RWPE1 (cell line): ENCODE results near the gene MCOLN2.
"Not testable (repeated sequence)": the region's sequence is repeated elsewhere in the genome, so short reads cannot be mapped to it uniquely, and the experiment has no call there.

ENCODE experiments used
- CTCF ChIA-PET: fragments of 350-600 bp; sonication (Branson Sonifier 250); formaldehyde crosslinking; extraction: SDS; loops from one replicate; lab custom pipeline; 2021; lab: Yijun Ruan, JAX
- POLR2A ChIA-PET: fragments of 400-600 bp; formaldehyde crosslinking; extraction: SDS; loops from one replicate; lab custom pipeline; 2020; ENCODE audit warnings: antibody characterized with exemption; ENCODE audit not compliant: low non-redundant PET; lab: Yijun Ruan, JAX
- DNase-seq: peaks from one replicate; pipeline ENCODE4 v3.0.0; 2012; ENCODE audit warnings: low spot score
- H3K27ac ChIP-seq: fragments of 450-650 bp; 2 replicates; pipeline ENCODE4 v1.5.1; 2017
- TF ChIP-seq, protein P1 (sequence below): fragments of 450-650 bp; conservative IDR thresholded peaks from 2 replicates; pipeline ENCODE4 v1.5.1; 2017; ENCODE audit warnings: low read depth, mild to moderate bottlenecking

MCOLN2 gene

DNA sequence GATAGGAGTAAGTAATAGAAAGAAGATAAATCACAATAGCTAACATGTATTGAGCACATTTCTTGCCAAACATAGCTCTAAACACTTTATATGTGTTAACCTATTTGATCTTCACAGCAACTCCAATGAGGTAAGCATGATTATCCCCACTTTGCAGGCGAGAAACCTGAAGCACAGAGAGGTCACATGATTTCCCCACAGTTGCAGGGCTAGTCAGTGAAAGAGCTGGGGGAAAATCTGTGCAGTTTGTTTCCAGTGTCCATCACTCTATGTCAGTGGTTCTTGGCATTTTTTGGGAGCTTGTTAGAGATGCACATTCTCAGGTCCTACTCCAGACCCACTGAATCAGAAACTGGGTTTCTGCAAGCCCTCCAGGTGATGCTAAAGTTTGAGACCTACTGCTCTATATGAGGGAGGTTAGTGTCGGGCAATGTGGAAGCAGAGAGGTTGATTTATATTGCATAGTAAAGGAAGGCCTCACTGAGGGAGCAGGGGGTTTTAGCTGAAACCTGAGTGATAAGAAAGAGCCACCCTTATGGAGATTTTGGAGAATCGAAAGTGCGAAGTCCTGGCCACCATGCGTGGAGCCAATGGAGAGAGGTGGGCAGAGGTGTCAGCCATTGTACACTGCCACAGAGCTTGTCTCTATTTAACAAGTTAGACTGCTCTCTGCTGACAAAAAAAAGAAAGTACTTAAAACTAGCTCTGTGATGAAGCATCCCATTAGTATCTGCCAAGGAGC, 30.5 kb upstream of the MCOLN2 start:
- TF ChIP-seq, protein P1, sequence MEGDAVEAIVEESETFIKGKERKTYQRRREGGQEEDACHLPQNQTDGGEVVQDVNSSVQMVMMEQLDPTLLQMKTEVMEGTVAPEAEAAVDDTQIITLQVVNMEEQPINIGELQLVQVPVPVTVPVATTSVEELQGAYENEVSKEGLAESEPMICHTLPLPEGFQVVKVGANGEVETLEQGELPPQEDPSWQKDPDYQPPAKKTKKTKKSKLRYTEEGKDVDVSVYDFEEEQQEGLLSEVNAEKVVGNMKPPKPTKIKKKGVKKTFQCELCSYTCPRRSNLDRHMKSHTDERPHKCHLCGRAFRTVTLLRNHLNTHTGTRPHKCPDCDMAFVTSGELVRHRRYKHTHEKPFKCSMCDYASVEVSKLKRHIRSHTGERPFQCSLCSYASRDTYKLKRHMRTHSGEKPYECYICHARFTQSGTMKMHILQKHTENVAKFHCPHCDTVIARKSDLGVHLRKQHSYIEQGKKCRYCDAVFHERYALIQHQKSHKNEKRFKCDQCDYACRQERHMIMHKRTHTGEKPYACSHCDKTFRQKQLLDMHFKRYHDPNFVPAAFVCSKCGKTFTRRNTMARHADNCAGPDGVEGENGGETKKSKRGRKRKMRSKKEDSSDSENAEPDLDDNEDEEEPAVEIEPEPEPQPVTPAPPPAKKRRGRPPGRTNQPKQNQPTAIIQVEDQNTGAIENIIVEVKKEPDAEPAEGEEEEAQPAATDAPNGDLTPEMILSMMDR, result no peak
- no peak for DNase-seq
- ChIA-PET POLR2A (no interaction called here), CTCF (interaction anchor here (0.9 to 1.1 kb wide), 4 partner anchors 9 to 82 kb away, joined by 3 to 4 read pairs (median 4); no protein-coding TSS in a partner anchor)
- H3K27ac ChIP-seq, result no peak overlapping the region

GRCh38 chr1:85025940-85026339, 29.0 kb upstream of the MCOLN2 start:
- DNase-seq, result no peak
- H3K27ac ChIP-seq, result no peak overlapping the region
- ChIA-PET CTCF (no interaction called here), POLR2A (no interaction called here)
- TF ChIP-seq, protein P1, result no peak

DNA sequence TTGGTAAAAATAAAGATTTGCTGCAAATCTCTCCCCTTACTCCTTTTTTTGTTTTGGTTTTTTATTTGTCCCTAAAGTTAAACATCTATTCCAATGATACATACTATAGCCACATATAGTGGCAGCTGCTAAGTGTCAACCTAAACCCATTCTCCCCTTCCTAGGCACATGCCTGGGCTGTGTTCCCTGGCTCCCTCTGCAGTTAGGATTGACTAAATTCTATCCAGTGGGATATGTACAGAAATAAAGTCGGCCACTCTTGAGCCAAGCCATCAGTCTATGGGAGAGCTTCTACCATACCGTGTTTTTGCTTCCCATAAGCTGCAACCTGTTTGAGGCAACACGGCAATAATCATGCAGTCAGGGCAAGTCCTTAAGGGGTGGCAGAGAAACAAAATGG, 27.8 kb upstream of the MCOLN2 start:
- no peak for DNase-seq
- no peak overlapping the region for H3K27ac ChIP-seq
- ChIA-PET CTCF (interaction anchor here (0.7 to 1.2 kb wide), 2 partner anchors 80 to 177 kb away, joined by 3 to 7 read pairs; no protein-coding TSS in a partner anchor), POLR2A (no interaction called here)
- TF ChIP-seq, protein P1, result no peak

GRCh38 chr1:85022700-85023099, 25.8 kb upstream of the MCOLN2 start:
- no peak overlapping the region for H3K27ac ChIP-seq
- no peak for DNase-seq
- TF ChIP-seq, protein P1, result no peak
- CTCF ChIA-PET, result no interaction called here
- POLR2A ChIA-PET, result no interaction called here

GRCh38 chr1:85019994-85020393, 23.1 kb upstream of the MCOLN2 start:
- ChIA-PET CTCF (no interaction called here), POLR2A (no interaction called here)
- DNase-seq, result no peak
- no peak overlapping the region for H3K27ac ChIP-seq
- TF ChIP-seq, protein P1, result no peak

GRCh38 chr1:85015826-85016225, 18.9 kb upstream of the MCOLN2 start:
- TF ChIP-seq, protein P1, result no peak
- ChIA-PET CTCF (no interaction called here), POLR2A (no interaction called here)
- no peak overlapping the region for H3K27ac ChIP-seq
- DNase-seq, result no peak

DNA sequence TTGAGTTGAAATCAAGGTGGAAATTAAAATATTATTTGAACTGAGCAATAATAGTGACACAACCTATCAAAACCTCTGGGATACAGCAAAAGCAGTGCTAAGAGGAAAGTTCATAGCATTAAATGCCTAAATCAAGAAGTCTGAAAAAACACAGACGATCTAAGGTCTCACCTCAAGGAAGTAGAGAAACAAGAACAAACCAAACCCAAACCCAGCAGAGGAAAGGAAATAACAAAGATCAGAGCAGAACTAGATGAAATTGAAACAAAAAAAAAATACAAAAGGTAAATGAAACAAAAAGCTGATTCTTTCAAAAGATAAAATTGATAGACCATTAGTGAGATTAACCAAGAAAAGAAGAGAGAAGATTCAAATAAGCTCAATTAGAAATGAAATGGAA, 8.7 kb upstream of the MCOLN2 start:
- CTCF ChIA-PET, result not testable (repeated sequence)

More for the DNA sequence above, 8.7 kb upstream of the MCOLN2 start:
- POLR2A ChIA-PET, H3K27ac ChIP-seq, DNase-seq: not testable (repeated sequence)
